HG02938 (cell line): ENCODE results near the gene RASL11A.
A peak's percentile ranks its signal among the peaks of the same experiment; 100 is the strongest.

ENCODE experiments used
- ATAC-seq: cut with Tn5 transposase; IDR thresholded peaks from one replicate; pipeline ENCODE4 v1.9.1; 2021; ENCODE audit warnings: mild to moderate bottlenecking, moderate library complexity; ENCODE audit not compliant: unreplicated experiment

The RASL11A gene

DNA sequence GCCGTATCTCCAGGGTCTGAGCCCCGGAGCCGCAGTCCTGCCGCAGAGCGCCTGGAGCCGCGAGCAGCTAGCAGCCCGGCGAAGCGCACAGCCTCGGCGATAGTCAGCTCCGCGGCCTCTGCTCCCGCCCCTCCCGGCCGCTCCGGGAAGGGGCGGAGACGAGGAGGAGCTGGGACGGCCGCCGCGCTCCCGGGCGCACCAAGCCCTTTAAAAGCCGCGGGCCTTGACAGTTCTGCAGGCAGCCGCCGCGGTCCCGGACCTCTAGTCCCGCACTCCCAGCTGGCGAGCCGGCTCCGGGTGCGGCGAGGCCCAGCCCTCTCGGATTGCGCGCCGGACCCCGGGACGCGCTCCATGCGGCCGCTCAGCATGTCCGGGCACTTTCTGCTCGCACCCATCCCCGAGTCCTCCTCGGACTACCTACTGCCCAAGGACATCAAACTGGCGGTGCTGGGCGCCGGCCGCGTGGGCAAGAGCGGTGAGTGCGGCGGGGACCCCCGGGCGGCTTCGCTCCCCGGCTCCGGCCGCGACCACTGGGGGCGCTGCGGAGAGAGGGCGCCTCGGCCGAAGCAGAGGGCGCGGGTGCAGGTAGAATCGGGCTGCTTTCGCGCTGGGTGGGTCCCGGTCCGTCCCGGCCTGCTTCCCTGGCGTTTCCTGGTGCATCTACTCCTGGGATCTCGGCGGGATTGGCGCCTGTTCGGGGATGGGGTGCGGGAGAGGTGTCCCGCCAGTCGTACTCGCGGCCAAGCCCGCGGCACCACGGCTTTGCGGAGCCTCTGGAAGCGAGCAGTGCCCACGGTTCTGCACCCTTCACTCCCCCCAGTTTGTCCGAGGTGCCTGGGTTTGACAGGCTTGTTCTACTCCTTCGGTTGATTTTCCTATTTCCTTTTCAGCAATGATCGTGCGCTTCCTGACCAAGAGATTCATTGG, at the start of gene RASL11A:
RASL11A (plus strand) TSS at position 237 of the 927 bp plus-strand sequence; CDS start at position 352, 115 bp downstream.
- peak; percentile 72 for ATAC-seq

GRCh38 chr13:27222100-27222499, 48.5 kb upstream of the RASL11A start:
- peak; percentile 81 for ATAC-seq

DNA sequence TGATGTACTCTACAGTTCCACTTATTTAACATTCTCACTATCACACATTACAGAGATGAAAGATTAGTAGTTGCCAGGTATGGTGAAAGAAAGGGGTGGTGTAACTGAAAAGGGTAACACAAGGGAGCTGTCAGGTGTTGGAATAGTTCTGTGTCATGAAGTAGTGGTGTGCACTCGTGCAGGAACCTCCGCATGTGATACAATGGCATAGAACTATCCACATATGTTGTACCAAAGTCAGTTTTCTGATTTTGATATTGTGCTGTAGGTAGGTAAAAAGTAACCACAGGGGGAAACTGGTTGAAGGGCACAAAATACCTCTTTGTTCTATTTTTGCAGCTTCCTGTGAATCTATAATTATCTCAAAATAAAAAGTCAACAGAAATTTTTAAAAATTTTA, 43.6 kb upstream of the RASL11A start:
- no peak for ATAC-seq

GRCh38 chr13:27228131-27228530, 42.5 kb upstream of the RASL11A start:
- no peak for ATAC-seq

DNA sequence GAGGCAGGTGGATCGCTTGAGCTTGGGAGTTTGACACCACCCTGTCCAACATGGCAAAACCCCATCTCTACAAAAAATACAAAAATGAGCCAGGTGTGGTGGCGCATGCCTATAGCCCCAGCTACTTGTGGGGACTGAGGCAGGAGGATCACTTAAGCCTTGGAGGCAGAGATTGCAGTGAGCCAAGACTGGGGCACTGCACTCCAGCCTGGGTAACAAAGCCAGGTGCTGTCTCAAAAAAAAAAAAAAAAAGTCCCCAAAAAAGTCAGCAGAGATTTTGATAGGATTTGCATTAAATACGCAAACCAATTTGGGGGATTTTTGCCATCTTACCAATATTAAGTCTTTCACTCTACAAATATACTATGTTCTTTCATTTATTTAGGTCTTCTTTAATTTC, 41.0 kb upstream of the RASL11A start:
- no peak for ATAC-seq

DNA sequence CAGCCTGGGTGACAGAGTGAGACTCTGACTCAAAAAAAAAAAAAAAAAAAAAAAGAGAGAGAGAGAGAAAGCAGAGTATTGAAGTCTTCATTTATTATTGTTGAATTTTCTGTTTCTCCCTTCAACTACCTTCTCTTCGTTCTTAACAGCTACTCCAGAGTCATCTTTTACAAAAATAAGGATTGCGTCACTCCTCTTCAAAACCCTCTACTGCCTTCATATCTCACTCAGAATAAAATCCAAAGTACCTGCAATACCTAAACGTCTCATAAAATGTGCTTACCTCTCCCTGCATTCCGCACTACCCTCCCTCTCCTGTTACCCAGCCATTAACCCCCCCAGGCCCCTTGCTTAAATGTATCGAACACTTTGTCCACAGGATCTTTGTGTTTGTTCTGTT, 36.7 kb upstream of the RASL11A start:
- ATAC-seq = no peak

GRCh38 chr13:27236478-27236877, 34.2 kb upstream of the RASL11A start:
- ATAC-seq = no peak

GRCh38 chr13:27242702-27243101, 27.9 kb upstream of the RASL11A start:
- ATAC-seq = no peak

DNA sequence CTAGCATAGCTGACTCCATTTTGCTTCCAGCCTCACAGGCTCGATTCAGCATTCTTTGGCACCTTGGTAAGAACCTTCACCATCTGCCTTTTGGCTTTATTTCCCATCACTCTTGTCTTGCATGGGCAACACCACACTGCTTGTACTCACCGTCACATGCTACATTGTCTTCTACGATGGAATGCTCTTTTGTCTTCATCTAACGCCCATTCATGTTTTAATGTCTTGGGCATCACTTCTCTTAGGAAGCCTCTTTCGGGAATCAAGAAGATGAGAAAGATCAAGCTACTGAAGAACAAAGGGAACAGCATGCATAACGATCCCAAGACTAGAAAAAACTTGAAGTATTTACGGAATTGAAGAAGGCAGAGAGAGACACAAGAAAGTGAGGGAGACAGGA, 25.0 kb upstream of the RASL11A start:
- no peak for ATAC-seq

DNA sequence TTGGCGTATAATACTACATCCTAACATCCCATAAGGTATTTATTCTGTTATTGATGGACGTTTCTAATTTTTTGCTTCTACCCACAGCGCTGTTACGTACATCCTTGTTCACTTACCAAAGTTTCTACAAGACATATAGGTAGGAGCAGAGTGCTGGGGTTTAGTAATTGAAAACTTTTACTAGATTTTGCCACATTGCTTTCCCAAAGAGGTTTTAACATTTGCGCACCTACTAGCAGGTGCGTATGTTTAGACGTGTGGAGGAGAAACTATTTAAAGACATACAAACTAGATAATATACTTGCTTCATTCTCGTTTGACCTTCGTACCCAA, 19.8 kb upstream of the RASL11A start:
- ATAC-seq = peak; percentile 3

- peak; percentile 94 for ATAC-seq
These were observed 19.2 kb upstream of the RASL11A start, which contains the start of gene RPL21 for GRCh38 chr13:27251166-27252091. Gene RPL21 (plus strand): TSS chr13:27251558. CDS start chr13:27253777, 2,219 bp downstream.

GRCh38 chr13:27252467-27252866, 18.2 kb upstream of the RASL11A start:
- ATAC-seq = no peak

DNA sequence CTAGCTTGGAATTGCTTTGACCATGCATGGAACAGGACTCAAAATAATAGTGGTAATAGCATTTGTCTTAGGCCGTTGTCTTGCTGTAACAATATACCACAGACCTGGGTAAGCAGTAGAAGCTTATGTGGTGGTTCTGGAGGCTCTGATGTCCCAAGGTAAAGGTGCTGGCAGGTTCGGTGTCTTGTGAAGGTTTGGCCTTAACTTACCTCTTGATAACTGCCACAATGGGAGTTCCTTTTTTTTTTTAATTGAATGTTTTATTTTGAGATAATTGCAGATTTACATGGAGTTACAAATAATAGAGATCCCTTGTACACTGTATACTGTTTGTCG, 13.4 kb upstream of the RASL11A start:
- no peak for ATAC-seq

DNA sequence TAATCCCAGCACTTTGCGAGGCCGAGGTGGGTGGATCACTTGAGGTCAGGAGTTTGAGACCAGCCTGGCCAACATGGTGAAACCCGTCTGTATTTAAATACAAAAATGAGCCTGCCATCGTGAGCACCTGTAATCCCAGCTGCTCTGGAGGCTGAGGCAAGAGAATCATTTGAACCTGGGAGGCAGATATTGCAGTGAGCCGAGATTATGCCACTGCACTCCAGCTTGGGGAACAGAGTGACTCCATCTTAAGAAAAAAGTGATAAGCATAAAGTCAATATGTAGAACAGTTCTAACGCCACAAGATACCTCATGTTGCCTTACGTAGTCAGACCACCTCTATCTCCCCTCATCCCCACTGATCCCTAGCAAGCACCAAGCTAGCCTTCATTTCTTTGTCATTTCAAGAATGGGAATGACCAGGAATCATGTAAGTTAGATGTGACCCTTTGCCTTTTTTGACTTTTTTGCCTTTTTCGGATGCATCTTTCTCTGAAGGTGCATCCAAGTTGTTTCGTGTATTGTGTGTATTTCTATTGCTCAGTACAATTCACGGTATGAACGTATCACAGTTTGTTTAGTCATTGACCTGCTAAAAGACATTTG, 12.9 kb upstream of the RASL11A start:
- ATAC-seq = no peak

- no peak for ATAC-seq
These were observed 11.8 kb upstream of the RASL11A start for GRCh38 chr13:27258637-27259386.

- no peak for ATAC-seq
These were observed 10.8 kb upstream of the RASL11A start for GRCh38 chr13:27259831-27260230.

- no peak for ATAC-seq
These were observed 9.2 kb upstream of the RASL11A start for GRCh38 chr13:27261396-27261795.

GRCh38 chr13:27263438-27263837, 7.2 kb upstream of the RASL11A start:
- no peak for ATAC-seq

- no peak for ATAC-seq
These were observed 6.4 kb upstream of the RASL11A start for GRCh38 chr13:27264181-27264580.

DNA sequence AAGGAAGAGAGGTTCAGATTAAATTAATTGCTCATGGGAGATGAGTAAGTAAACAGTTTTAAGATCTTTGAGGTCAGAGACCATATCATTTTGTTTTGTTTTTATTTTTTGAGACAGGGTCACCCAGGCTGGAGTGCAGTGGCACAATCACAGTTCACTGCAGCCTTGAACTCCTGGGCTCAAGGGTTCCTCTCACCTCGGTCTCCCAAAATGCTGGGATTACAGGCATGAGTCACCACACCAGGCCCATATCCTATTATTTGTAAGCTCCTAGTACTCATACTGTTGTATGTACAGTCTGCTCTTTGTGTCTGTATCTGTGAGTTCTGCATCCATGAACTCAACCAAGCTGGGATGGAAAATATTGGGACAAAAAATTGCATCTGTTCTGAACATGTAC, 6.0 kb upstream of the RASL11A start:
- ATAC-seq = no peak

DNA sequence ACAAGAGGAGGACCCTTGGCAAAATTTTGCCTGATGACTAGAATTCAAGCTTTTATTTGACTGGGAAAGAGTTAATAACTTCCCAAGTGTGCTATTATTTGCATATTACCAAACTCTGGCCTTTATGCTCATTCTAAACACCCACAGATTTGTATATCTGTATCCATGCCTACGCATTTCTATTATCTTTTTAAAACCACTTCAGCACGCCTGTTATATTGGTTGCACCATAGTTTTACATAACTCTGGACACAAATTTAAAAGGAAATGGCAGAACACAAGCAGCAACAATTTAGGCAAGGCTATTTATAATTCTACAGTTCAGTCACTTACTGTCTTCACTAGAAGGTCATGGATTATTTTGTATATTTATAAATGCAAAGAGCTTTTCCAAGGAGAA, 3.7 kb upstream of the RASL11A start:
- ATAC-seq = no peak
